ENCODE data around the gene ADCY5. TPM values are rescaled to one million over a fixed set of nuclear protein-coding genes. Genes with fewer than 3 reads are reported as not detected.

Gene ADCY5
- total RNA-seq, 1 donor = under 0.01 TPM

DNA sequence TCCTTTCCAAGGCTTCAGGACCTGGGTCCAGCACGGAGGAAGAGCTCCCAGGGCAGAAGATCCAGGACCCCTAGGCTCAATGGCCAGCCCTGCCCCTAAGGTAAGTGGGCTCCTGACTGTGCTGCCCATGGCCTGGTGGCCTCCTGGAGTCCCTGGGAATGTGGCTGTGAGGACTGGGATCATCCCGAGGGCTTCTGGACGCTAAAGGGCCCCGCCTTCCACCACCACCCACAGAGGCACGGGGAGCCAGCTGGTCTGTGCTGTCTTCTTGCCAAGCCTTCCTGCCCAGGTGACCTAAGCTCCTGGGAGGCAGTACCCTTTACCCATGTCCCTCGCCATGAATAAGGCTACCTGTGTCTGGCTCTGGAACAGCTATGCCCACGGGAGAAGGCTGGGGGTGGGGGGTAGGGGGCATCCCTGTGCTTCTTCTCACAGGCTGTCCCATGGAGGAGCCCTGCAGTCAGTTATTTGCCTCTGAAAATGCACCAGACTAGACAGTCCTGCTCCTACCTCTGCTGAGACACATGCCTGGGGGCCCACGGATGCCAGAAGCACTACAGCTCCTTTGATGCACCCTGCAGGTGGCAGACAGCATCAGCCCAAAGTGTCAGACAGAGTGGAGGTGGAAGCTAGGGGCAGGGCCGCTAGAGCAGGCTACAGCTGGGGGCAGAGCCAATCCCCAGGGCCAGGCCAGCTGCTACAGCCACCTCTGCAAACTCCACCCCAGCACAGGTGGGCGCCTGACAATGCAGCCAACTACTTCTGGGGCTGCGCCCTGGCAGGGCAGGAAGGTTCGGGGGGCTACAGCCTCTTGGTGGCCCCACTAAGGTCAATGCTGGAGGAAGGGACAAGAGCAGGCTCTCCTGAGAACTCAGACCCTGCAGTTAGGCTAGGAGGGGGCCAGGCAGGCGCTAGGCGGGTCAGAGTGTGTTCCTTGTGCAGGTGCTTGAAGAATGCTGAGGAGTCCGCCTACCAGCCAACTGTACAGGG lies 156.3 kb downstream of the ADCY5 start:
- no peak for DNase-seq (ENCODE audit: low read depth in 2 of 3, low spot score in 2 of 3)

DNA sequence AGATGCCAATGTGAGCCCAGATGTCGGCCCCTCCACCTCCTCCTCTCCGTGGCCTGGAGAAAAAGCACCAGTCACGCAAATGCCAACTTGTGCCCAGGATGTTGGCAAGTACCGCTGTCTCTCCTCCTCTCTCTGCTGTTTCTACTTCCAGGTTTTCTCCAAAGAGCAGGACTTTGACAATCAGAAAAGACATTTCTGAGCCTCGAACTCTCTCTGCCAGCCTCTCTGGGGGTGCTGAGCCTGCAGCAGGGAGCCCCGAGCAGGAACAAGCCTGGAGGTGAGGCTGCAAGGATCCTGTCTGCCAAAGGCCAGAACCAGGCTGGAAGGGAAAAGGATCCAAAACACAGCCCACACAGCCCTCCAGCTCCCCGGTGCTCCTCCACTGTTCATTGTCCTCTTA lies 157.5 kb downstream of the ADCY5 start:
- no peak for DNase-seq (ENCODE audit: low read depth in 2 of 3, low spot score in 2 of 3)

DNA sequence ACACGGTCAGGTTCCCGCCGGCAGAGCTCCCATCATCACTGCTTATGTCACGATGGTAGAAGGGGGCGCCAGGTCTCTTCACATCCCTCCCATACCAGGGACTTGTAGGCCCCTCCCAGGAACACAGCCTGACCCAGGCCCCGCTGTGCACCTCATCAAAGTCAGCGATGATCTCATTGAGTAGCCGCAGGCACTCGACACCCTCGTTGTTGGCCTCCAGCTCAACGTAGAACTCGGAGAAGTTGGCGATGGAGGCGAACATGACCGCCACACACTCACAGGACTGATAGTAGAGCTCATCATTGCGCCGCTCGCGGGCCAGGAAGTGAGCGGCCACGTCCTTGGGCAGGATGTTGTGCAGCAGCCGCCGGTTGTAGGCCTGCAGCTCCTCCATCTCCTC lies 157.9 kb downstream of the ADCY5 start:
- no peak for DNase-seq (ENCODE audit: low read depth in 2 of 3, low spot score in 2 of 3)

DNA sequence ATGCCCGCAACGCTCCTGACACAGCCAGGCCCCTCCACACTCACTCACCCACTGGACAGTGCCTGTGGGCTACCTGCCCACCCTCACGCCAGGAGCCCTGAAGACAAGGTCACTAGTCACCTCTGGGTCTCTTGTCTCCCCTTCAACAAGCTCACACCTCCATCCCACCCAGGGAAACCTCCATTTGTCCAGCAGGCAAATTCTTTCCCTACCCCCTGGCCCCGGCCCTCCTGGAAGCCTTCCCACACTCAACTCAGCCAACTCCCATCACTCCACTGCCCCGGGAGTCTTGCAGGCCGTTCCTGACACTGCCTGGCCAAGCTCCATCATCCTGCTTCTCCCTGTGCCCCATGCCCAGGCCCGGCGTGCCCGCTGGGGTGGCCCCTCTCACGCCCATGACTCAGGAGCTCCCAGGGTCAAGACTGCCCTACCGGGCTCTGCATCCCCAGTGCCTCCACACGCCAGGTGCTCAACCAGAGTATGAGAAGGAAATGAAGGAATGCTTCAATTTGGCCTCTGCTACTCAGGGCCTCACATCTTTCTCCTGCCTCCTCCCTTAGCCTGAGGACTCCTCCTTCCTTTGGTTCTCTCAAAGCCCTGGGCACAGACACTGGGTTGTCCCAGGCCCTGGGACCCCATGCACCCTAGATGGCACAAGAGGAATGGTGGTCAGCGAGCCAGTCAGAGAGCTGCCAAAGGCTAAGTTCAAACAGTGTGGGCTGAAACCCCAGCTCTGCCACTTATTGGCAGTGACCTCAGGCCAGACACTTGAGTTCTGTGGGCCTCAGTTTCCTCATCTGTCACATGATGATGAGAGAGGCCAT lies 158.6 kb downstream of the ADCY5 start:
- DNase-seq (ENCODE audit: low read depth in 2 of 3, low spot score in 2 of 3) = no peak

DNA sequence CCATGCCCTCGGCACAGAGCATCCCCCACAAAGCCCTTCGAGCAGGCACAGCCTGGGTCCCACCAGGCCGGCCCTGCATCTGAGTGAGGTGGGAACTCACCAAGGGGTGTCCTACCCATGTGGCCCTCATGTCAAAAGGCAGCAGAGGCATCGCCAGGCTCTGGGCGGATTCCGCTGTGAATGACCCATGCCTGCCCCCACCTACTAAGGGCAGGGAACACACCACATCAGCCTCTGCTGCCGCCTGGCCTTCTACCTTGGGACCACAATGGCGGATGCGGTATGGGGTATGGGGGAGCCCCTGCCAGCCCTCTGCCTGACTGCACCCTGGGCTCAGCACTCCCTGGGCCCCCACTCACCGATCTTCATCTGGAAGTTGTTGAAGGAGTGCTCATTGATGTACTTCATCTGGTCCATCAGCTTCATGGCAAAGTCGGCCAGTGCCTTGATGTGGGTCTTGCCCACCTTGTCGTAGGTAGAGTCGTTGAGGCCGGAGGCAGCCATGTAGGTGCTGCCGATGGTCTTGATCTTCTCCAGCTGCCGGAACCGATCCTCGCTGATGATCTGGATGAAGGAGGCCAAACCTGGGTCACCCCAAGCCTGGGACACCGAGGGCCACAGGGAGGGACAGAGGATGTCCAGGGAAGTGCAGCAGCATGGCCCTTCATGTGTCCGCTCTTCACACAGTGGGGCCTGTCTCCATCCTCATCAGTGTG lies 159.3 kb downstream of the ADCY5 start:
- DNase-seq (ENCODE audit: low read depth in 2 of 3, low spot score in 2 of 3) = no peak

DNA sequence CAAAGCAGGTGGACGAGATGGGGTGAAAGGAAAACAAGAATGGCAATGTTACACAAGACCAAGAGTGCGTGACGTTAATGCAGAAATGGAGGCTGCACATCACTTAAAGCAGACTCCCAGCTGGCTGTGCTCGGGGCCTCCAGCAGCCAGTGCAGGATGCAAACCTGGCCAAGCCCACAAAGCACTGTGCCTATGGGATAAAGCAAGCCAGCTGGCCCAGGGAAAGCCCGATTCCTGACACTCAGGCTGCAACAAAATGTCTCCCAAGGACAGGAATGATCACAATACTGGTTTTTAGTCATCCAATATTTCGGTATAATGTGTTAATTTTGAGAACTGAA lies 161.0 kb downstream of the ADCY5 start:
- no peak for DNase-seq (ENCODE audit: low read depth in 2 of 3, low spot score in 2 of 3)

DNA sequence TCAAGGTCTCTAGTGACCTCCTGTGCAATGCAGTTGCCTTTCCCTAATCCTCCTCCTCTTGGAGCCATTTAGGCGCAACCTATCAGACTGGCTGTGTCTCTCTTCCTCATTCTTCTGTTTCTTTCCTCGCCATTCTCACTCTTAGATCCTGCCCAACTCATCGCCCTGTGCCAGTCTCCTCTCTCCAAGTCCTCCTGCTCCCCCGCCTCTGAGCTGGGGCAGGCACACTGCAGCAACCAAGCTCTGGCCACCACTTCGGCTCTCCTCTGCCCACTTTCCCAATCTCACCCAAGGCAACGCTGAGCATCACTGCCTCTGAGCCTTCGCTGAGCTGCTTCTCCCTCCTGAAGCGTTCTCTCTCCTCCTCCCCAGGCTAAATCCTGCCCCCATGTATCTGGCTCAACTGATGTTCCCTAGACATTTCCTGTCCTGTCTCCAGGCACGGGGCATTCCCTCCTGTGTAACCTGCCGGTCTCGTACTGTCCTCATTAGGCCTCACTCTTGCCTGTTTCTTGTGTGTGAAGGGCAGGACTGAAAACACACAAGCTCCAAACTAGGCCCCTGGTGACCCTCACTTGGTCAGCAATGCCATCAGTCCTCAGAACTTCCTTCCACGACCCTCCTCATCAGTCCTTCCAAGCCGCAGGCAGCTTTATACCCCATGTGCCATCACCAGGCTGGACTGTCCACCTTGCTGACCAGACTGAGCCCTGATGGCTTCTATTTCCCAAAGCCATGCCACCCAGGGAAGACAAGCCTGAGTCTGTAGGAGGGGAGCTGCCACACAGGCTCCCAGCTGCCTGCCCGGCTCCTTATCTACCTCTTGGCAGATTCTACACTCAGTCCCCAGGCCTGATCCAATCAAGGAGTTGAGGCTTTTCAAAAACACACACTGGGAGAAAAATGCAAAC lies 161.6 kb downstream of the ADCY5 start:
- no peak for DNase-seq (ENCODE audit: low read depth in 2 of 3, low spot score in 2 of 3)

DNA sequence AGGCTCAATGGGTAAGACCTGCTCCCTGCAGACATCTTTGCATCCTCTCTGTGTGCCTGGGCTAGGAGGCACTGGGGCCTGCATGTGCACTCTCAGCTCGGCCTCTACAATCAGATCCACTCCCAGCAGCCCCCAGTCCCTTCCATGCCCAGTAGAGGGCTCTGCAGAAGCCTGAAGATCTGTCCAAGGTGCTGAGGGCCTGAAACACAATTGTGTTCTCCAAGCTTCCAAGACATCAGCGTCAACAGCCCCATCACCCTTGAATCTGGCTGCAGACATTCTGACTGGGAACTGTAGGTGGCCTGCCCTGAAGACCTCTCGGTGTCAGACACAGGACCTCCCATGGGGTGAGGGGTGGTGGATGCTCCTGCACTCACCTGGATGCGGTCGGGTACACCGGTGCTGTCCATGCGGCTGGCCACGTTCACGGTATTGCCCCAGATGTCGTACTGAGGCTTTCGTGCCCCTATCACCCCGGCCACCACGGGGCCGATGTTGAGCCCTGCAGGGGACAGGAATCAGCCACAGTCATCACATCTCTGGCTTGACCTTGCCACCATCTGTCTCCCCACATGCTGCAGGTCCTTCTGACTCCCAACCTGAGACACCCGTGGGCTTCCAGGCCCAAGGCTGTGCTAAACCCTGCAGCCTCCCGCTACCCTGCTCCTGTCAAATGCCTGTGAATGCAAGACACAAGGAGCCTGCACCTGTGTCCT lies 162.4 kb downstream of the ADCY5 start:
- DNase-seq (ENCODE audit: low read depth in 2 of 3, low spot score in 2 of 3) = peak in 2 of 3 donors; percentile 48 to 78

DNA sequence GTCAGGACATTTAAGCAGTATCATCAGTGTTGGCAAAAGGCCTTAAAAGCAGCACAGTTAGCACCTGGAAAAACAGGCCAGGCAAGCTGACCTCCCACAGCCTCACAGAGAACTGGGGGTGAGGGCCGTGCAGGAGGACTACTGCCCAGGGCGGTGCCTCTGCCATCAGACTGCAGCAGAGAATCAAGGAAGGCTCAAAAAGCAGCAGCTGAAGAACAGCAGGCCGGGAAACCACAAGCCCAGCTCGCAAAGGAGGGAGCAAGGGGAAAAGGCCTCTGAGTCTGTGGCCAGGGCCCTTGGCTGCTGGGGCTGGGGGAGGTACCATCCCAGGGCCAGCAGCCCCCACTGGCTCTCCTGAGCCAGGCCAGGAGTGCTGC lies 163.0 kb downstream of the ADCY5 start:
- no peak for DNase-seq (ENCODE audit: low read depth in 2 of 3, low spot score in 2 of 3)

DNA sequence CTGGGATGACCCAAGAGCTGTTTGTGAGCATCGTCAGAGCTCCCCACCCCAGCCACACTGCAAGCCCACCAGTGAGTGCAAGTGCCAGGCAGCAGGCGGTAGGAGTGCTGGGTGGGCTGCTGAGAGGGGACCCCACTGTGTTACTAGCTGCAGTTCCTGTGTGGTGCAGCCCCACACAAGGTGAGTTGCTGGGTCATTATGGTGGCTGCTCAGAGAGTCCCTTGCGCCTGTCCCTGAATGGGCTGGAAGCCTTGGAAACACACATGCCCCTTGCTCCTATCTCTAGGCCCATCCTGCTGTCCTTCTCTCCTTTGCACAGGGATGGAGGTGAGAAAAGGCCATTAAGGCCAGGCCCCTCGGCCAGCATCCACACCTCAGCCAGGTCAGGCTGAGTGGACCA lies 163.4 kb downstream of the ADCY5 start:
- no peak for DNase-seq (ENCODE audit: low read depth in 2 of 3, low spot score in 2 of 3)

DNA sequence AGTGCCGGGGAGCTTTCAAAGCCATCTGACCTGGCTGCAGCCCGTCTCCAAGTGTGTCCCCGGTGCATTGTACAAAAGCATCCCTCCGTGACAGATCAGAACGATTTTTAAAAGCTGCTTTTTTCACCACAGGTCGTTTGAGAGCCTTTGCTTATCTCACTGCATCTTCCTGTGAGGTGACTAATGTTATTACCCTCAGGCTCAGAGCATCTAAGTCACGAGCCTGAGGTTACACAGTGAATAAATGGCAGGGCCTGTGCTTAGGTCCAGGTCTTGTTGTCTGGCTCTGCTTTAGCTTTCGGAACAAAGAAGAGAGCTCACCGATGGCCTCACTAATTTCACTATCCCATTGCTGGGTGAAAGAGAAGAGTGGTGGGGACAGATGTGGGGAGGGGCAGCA lies 163.8 kb downstream of the ADCY5 start:
- no peak for DNase-seq (ENCODE audit: low read depth in 2 of 3, low spot score in 2 of 3)

DNA sequence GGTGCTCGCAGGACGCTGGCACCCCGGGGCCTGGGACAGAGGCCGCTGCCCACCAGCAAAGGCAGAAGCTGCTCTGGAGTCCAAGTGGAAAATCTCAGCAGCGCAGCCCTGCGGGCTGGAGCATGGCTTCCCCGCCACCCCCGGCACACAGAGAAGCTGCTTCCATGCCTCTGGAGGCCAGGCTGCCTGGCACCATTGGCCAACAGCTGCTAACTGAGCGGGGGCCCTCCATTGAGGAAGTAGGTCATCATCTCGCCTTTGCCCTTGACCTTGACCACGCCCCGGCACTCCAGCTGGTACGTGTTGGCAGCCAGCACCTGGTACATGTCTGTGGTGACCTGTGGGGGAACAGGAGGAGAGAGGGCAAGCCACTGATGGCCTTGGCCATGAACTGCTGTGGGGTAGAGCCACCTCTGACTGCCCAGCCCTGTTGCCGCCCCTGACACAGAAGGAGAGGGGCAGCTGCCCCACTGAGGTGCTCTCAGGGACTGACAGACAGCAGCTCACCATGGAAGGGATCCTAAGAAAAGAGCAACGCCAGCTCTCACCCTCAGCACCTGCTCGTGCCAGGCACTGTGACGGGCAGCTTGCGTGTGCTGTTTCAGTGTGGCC lies 164.4 kb downstream of the ADCY5 start:
- DNase-seq (ENCODE audit: low read depth in 2 of 3, low spot score in 2 of 3) = no peak

DNA sequence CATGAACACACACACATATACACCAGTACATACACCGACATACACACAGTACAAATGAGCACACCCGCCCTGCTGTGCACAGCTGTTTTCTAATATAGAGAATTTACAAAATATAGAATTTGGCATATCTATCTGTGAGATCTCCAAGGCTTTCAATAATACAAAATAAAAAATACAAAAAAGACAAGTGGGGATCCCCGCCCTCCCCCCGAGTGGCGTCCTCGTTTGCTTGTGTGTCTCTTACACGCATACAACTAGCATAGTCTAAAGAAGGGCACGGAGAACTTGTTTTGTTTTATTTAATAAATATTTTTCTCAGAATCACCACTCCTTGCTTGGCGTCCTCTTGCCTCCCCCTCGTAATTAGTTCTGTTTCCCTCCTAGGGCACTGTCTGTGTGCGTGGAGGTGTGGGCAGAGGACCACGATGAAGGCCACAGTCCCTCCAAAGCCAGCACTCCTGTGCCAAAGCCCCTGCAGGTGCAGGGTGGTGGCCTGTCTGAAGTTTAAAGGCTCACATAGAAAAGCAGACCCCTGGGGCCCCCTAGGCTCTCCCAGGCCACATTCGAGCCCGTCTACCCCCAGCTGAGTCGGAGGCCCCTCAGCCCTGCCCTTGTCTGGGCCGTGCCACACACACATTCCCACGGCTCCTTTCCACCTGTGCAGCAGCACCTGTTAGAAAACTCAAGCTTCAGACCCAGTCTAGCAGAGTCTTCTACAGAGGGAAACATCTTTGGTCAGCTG lies 165.1 kb downstream of the ADCY5 start:
- no peak for DNase-seq (ENCODE audit: low read depth in 2 of 3, low spot score in 2 of 3)

DNA sequence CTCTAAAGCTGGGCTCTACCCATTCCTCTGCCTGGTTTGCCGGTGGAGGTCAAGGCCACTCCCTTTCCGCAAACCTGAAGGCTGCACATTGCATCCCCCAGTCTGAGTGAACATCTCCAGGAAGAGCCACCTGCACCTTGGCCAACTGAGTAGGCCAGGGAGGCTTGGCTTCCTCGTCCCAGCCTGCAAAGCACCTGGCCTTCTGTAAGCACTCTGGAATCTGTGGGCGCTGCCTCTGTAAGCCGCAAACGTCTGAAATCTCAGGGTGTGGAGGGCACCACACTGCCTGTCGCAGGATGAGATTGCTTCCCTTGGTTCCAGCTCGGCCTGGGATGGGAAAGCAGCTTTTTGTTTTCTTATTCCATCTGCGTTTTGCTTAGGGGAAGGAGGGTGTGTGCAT lies 165.8 kb downstream of the ADCY5 start:
- no peak for DNase-seq (ENCODE audit: low read depth in 2 of 3, low spot score in 2 of 3)

DNA sequence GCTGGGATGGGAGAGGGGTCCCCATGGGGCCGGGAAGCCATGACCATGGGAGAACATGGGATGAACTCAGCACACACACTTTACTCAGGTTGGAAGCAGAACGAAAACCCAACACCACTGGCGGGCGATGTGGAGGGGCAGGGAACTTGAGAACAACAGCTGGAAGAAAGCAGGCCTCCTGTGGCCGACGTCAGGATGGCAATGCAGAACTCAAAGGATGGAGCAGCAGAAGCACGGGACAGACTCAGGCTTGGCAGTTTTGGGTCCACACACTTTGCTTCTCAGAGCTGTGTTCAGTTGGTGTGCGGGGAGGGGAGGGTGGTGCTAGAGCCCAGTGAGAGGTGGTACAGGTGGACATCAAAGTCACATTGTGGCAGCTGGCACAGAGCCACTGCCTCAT lies 166.4 kb downstream of the ADCY5 start:
- DNase-seq (ENCODE audit: low read depth in 2 of 3, low spot score in 2 of 3) = no peak

DNA sequence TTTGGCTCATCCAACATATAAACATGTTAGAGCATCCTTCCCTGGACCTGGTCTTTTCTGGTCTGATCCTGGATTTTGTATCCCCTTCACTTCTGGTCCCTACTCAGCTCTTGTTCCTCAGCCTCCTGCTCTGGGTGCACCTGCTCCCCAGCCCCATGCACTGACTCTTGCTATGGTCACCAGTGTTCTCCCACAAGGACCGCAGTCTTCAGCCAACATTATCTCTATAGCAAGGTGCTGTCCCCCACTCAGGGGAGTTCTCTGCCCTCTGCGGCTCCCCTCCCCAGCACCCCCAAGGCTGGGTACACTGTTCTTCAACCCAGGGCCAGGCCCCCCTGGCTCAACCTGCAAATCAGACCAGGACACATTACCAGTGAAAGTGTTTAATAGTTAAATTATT lies 167.0 kb downstream of the ADCY5 start:
- no peak for DNase-seq (ENCODE audit: low read depth in 2 of 3, low spot score in 2 of 3)

DNA sequence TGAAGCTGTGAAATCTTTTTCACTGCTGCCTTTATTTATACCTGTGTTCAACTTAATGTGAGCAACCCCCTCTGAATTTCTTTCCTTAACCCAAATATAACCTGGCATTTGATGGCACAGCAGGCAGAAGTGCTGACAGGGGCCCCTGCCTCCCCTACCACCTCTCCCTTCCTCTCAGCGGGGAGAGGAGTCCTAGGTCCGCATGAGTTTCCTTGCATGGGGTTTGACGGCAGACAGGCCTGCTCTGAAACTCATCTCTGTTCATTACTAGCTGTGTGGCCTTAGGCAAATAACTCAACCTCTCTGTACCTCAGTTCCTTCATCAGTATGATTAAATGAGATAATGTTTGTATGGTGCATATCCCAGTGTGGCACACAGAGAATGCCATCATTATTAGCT lies 167.5 kb downstream of the ADCY5 start:
- DNase-seq (ENCODE audit: low read depth in 2 of 3, low spot score in 2 of 3) = no peak

DNA sequence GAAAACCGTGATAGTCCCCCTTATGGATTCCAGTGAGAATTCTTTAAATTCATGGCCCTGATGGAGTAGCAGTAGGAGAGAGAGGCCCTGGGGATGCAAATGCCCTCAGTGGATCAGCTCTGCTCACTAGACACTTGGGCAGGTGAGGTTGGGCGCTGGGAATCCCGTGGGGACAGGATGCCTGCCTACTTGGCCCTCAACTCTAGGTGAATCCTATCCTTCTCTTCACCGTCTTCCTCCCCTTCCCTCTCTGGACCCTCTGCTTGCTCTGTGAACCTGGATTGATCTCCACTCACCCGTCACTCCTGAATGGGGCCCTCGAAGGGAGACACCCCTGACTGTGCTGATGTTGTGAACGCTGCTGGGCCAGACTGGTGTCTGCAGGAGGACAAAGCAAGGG lies 169.8 kb downstream of the ADCY5 start:
- no peak for DNase-seq (ENCODE audit: low read depth in 2 of 3, low spot score in 2 of 3)
